Activated naive CD4-positive, alpha-beta T cell (primary cell): ENCODE data around the gene RPS21.
"Not testable (repeated sequence)": the region's sequence is repeated elsewhere in the genome, so short reads cannot be mapped to it uniquely, and the experiment has no call there.

Source experiments
- DNase-seq, 4 experiments: peaks; one replicate each; lab custom pipeline; 2025; lab: John Stamatoyannopoulos, UW

Gene RPS21

GRCh38 chr20:62365814-62366369 is 21.0 kb upstream of the RPS21 start:
- DNase-seq = no peak

DNA sequence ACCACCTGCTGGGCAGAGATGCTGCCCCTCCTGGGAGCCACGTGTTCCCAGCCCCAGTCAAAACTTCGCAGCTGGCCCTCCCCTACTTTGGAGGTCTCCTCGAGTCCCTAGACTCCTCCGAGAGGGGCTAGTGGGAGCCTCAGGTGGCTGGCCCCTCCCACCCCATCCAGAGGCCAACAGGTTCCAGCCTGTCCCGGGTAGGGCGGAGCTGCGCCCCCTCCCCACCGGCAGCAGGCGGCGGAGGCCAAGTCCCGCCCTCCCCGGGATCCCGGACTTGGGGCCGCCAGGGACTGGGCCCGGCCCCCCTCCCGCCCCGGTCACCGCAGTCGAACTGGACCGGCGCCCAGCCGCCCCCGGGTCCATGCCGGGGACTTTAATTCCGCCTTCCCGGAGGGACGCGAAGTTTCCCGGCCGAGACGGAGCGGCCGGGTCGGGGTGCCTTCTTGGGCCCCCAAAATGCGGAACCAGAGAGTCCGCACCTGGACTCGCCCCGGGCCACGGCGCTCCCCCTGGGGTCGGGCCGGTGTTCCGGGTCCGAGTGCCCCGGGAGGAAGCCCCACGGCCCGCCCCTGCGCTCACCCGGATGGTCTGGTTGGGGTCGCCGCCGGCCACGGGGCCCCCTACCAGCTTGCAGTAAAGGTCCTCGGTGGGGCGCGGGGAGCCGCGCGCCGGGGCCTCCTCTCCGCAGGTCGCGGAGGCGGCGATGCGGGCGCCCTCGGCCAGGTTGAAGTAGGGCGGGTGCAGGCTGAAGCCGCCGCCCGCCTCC is 20.4 kb upstream of the RPS21 start:
- DNase-seq = no peak

GRCh38 chr20:62367136-62367632 is 19.7 kb upstream of the RPS21 start, which contains the start of gene LAMA5:
TSS of gene LAMA5 (minus strand) at chr20:62367312. CDS start at chr20:62367245, 67 bp downstream.
- DNase-seq = no peak

GRCh38 chr20:62367633-62368391 is 19.1 kb upstream of the RPS21 start:
- peak in 1 of 4 experiments; percentile 15 for DNase-seq

- no peak for DNase-seq
Observed at GRCh38 chr20:62368392-62368975, 18.4 kb upstream of the RPS21 start.

GRCh38 chr20:62368976-62369814 is 17.7 kb upstream of the RPS21 start:
- DNase-seq = no peak

DNA sequence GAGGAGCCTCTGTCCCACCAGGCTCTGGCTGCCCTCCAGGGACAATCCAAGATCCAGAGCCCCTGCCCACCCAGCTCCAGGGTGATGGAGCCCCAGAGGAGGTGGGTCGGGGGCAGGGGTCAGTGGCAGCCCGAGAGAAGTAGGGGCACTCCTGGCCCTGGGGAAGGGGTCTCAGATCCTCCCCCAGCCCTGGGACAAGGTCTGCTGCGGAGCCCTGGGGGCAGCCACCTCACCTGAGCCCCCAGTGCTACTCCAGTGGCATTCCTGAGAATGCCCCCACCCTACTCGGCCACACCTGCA is 17.1 kb upstream of the RPS21 start:
- no peak for DNase-seq

GRCh38 chr20:62370115-62370806 is 16.6 kb upstream of the RPS21 start:
- no peak for DNase-seq

GRCh38 chr20:62370807-62371587 is 15.9 kb upstream of the RPS21 start:
- no peak for DNase-seq

GRCh38 chr20:62371588-62372041 is 15.3 kb upstream of the RPS21 start:
- no peak for DNase-seq

- no peak for DNase-seq
Observed at GRCh38 chr20:62372042-62372993, 14.6 kb upstream of the RPS21 start.

- DNase-seq = not testable (repeated sequence)
Observed at GRCh38 chr20:62373631-62374179, 13.2 kb upstream of the RPS21 start.

DNA sequence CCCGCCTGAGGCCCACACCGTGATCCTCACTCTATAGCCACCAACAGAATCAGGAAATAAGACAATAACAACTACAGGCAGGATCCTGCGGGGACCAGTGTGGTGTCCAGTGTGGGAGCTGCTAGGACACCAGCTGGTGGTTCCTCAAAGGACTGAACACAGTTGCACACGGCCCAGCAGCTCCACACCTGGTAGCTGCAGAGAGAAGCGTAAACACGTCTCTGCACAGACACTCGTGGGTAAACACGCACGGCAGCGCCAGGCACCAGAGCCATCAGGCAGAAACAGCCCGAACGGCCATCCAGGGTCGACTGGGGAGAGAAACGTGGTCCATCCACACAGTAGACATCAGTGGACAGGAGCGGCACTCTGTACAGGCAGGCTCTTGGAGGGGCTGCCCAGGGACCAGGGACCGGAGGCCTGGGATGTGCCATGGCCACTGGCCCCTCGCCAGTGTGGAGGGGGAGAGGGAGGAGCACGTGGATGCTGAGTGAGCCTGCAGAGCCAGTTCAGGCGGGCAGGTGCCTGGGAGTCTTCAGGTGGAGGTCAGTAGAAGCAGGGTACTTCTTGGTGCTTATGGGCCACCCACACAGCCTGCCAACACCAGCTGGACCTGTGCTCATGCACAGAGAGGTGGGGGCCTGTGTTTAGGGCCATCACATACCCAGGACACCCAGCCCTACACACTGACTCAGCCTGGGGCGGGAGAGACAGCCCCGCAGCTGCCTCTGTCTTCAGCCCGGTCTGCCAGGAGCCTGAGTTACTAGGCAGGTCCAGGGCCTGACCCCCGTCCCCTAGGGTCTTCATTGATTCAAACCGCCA is 12.4 kb upstream of the RPS21 start:
- no peak for DNase-seq

DNA sequence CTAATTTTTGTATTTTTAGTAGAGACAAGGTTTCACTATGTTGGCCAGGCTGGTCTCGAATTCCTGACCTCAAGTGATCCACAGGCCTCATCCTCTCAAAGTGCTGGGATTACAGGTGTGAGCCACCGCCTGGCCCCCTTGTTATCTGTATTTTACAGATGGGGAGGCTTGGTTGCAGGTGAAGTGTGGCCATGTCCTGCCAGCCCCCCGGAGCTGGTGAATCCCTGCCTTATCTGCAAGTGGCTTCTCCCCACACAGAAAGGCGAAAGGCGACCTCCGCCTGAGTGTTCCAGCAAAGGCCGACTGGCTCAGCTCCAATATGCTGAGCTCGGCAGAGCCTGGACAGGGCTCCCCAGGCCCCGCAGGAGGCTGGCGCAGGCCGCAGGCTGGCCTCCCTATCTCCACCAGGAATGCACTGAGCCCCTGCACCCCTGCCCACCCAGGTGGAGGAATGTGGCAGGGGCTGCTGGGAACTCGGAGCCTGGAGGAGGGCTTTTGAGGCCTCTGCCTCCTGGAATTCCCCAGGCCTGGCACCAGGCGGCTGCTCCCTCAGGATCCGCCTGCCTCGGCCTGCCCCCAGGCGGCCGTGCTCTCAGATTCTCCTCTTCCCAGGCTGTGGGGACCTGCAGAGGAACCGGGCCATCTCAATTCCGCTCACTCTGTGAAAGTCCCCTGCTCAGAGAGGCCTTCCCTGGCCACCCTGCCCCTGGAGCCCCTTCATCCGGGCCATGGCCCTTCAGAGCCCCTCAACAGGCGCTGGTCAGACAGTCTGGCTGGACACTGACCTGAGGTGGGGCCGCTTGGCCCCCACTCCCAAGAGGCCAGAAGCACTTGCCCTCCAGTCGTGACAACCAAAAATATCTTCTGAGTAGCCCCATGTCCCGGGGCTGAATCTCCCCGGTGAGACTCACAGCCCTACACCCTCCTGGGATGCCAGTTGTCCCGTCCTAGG is 10.5 kb upstream of the RPS21 start:
- DNase-seq = no peak

DNA sequence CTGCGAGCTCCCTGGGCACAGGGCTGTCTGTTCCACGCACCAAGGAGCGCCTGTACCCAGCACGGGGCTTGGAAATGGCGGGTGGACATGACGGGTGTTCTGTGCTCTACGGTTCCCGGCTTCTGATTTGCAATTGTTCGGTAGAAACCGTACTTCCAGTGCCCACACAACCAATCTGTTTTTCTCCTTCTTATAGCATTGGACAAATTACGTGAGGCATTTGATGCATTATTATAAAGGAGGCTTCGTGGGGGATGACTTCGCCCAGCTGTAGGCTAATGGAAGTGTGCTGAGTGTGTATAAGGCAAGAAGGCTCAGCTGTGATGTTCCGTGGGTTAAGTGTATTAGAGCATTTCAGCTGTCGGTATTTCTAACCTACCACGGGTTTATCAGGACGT is 9.8 kb upstream of the RPS21 start:
- no peak for DNase-seq

- DNase-seq = no peak
Observed at GRCh38 chr20:62377615-62378178, 9.2 kb upstream of the RPS21 start.
